ENCODE results near the gene PWWP2A. TPM values are rescaled to one million over a fixed set of nuclear protein-coding genes. Genes with fewer than 3 reads are reported as not detected.
A peak's percentile ranks its signal among the peaks of the same experiment; 100 is the strongest.

PWWP2A gene
- total and polyA plus RNA-seq, 2 donors (not counting 1 experiment from before 2014, with no cell fraction given), result 10.4 to 17.0 TPM

DNA sequence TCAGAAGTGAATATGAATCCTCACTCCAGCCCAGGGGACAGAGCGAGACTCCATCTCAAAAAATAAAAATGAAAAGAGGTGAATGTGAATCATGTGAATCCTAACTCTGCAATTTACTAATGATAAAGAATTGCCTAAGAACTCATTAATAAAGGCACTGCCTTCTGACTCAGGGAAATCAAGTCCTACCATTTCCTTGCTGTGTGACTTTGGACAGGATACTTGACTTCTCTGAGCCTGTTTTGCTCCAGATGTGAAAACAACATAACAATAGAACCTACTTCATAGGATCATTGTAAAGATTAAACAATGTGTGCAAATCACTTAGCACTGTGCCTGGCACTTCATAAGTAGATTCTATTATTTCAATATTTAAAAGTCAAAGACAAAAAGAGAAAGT is 15.1 kb upstream of the PWWP2A start:
- Histone ChIP-seq H3K4me1 (ENCODE audit: control insufficient read depth, extremely low read depth, insufficient read depth, low read length) (peaks cover 4% of the 10 kb centered on the region), H2AFZ (ENCODE audit: low read length) (no peak overlapping the region), H3K4me2 (ENCODE audit: extremely low read depth, insufficient read depth, low read length) (no peak overlapping the region), H3K9me3 (ENCODE audit: control insufficient read depth, insufficient read depth, low read depth, low read length) (no peaks in the 10 kb centered on the region), H3K79me2 (ENCODE audit: control insufficient read depth, insufficient read depth, low read length) (no peaks in the 10 kb centered on the region), H3K27me3 (ENCODE audit: control insufficient read depth, insufficient read depth, low read length) (no peaks in the 10 kb centered on the region), H3K27ac (ENCODE audit: insufficient read depth, low read length) (no peak overlapping the region), H4K20me1 (ENCODE audit: control insufficient read depth, extremely low read depth, insufficient read depth, low read length) (no peaks in the 10 kb centered on the region), H3K4me3 (replicated peaks in 1 of 4; ENCODE audit: control extremely low read depth in 1 of 4, insufficient read depth in 1 of 4, low read depth in 3 of 4, low read length in 4 of 4) (no peak overlapping the region), H3K36me3 (ENCODE audit: control insufficient read depth, insufficient read depth, low read length) (no peaks in the 10 kb centered on the region), H3K9ac (ENCODE audit: insufficient read depth, low read length) (no peak overlapping the region)
- no peak for TF ChIP-seq EZH2 (IDR thresholded peaks at IDR 0.05; ENCODE audit: low read length, missing control alignments)
- TF ChIP-seq, protein P1, sequence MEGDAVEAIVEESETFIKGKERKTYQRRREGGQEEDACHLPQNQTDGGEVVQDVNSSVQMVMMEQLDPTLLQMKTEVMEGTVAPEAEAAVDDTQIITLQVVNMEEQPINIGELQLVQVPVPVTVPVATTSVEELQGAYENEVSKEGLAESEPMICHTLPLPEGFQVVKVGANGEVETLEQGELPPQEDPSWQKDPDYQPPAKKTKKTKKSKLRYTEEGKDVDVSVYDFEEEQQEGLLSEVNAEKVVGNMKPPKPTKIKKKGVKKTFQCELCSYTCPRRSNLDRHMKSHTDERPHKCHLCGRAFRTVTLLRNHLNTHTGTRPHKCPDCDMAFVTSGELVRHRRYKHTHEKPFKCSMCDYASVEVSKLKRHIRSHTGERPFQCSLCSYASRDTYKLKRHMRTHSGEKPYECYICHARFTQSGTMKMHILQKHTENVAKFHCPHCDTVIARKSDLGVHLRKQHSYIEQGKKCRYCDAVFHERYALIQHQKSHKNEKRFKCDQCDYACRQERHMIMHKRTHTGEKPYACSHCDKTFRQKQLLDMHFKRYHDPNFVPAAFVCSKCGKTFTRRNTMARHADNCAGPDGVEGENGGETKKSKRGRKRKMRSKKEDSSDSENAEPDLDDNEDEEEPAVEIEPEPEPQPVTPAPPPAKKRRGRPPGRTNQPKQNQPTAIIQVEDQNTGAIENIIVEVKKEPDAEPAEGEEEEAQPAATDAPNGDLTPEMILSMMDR (conservative IDR thresholded peaks at IDR 0.05 in 1 of 2, IDR thresholded peaks at IDR 0.05 in 1 of 2; ENCODE audit: low read depth in 1 of 2, low read length in 2 of 2), result no peak
- DNase-seq (ENCODE audit: low read depth in 2 of 2), result no peak

DNA sequence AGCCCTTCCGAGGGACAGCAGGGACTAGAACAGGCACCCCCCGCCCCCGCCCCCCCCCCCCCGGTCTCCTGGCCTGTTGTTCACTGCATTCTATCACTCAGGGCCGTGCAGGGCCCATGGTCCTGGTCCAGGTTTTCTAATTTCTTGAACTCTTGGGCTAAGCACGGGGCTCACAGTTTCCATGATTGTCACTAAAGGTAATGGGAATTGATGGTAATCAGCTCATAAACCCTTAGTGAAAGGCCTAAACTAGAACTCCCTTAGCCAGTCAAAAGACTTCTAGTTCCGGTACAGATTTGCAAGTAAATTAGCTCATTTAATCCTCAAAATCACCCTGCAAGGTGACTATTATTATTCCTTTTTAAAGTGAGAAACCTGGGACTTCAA is 14.7 kb upstream of the PWWP2A start:
- Histone ChIP-seq H3K9me3 (ENCODE audit: control insufficient read depth, insufficient read depth, low read depth, low read length) (no peaks in the 10 kb centered on the region), H3K9ac (ENCODE audit: insufficient read depth, low read length) (no peak overlapping the region), H3K4me1 (ENCODE audit: control insufficient read depth, extremely low read depth, insufficient read depth, low read length) (peaks cover 4% of the 10 kb centered on the region), H2AFZ (ENCODE audit: low read length) (no peak overlapping the region), H3K27ac (ENCODE audit: insufficient read depth, low read length) (no peak overlapping the region), H3K36me3 (ENCODE audit: control insufficient read depth, insufficient read depth, low read length) (no peaks in the 10 kb centered on the region), H4K20me1 (ENCODE audit: control insufficient read depth, extremely low read depth, insufficient read depth, low read length) (no peaks in the 10 kb centered on the region), H3K4me2 (ENCODE audit: extremely low read depth, insufficient read depth, low read length) (no peak overlapping the region), H3K4me3 (replicated peaks in 1 of 4; ENCODE audit: control extremely low read depth in 1 of 4, insufficient read depth in 1 of 4, low read depth in 3 of 4, low read length in 4 of 4) (no peak overlapping the region), H3K79me2 (ENCODE audit: control insufficient read depth, insufficient read depth, low read length) (no peaks in the 10 kb centered on the region), H3K27me3 (ENCODE audit: control insufficient read depth, insufficient read depth, low read length) (no peaks in the 10 kb centered on the region)
- DNase-seq (ENCODE audit: low read depth in 2 of 2), result no peak
- no peak for TF ChIP-seq EZH2 (IDR thresholded peaks at IDR 0.05; ENCODE audit: low read length, missing control alignments)
- TF ChIP-seq, protein P1 (conservative IDR thresholded peaks at IDR 0.05 in 1 of 2, IDR thresholded peaks at IDR 0.05 in 1 of 2; ENCODE audit: low read depth in 1 of 2, low read length in 2 of 2), result no peak

DNA sequence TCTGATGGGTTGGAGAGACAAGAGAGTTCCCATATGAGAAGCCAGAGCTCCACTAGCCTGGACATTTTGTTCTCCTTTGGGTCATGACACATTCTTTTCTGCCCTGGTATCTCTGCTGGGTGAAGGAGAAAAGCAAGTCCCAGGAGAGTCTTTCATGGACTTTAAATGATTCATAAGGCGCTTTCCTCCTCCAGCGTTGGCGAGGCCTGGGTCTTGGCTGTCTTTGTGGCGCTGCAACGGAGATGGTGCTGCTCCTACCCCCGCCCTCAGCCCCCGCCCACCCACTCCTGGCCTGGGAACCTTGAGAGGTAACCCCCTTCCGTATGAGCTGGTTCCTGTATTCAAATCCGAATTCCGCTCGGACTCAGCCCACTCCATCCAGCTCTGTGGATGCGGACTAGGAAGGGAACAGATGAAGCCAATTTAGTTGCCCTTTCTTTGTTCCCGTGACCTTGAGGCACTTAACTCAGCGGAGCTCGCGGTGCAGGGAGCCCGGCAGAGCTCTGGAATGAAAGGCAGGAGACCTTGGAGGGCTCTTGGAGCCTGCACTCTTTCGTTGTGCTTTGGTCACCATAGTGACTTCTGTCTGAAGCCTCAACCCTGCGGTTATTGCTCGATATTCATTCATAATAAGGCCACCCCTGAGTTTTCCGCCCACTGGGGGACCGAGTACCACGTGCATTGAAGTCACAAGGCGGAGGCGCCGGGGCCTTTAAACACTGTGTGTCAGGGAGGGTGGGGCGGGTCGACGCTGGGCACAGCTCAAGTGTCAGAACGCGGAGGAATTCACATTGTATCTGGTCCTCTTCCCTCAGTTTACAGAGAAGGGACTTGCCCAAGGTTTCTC is 14.0 kb upstream of the PWWP2A start:
- no peaks in the 10 kb centered on the region for H3K9me3 ChIP-seq (ENCODE audit: control insufficient read depth, insufficient read depth, low read depth, low read length)
- H3K27ac ChIP-seq (ENCODE audit: insufficient read depth, low read length), result no peak overlapping the region
- H3K79me2 ChIP-seq (ENCODE audit: control insufficient read depth, insufficient read depth, low read length), result no peaks in the 10 kb centered on the region
- no peak overlapping the region for H3K9ac ChIP-seq (ENCODE audit: insufficient read depth, low read length)
- H3K36me3 ChIP-seq (ENCODE audit: control insufficient read depth, insufficient read depth, low read length), result no peaks in the 10 kb centered on the region
- peak overlapping the region in 1 of 4 experiments; percentile 10 for H3K4me3 ChIP-seq (replicated peaks in 1 of 4; ENCODE audit: control extremely low read depth in 1 of 4, insufficient read depth in 1 of 4, low read depth in 3 of 4, low read length in 4 of 4)
- peak; percentile 31 to 74 for DNase-seq (ENCODE audit: low read depth in 2 of 2)
- peak overlapping the region; percentile 75 for H2AFZ ChIP-seq (ENCODE audit: low read length)
- H4K20me1 ChIP-seq (ENCODE audit: control insufficient read depth, extremely low read depth, insufficient read depth, low read length), result no peaks in the 10 kb centered on the region
- TF ChIP-seq, protein P1 (conservative IDR thresholded peaks at IDR 0.05 in 1 of 2, IDR thresholded peaks at IDR 0.05 in 1 of 2; ENCODE audit: low read depth in 1 of 2, low read length in 2 of 2), result no peak
- no peak for TF ChIP-seq EZH2 (IDR thresholded peaks at IDR 0.05; ENCODE audit: low read length, missing control alignments)
- no peaks in the 10 kb centered on the region for H3K27me3 ChIP-seq (ENCODE audit: control insufficient read depth, insufficient read depth, low read length)
- H3K4me1 ChIP-seq (ENCODE audit: control insufficient read depth, extremely low read depth, insufficient read depth, low read length), result peaks cover 4% of the 10 kb centered on the region
- H3K4me2 ChIP-seq (ENCODE audit: extremely low read depth, insufficient read depth, low read length), result peak overlapping the region; percentile 59

All from fibroblast of lung (primary cell).